DND-41 (cell line): ENCODE data around the gene CLSTN2.

ENCODE experiments used
- ATAC-seq: fragments of 200-7000 bp; cut with Tn5 transposase; 3 replicates; pipeline ENCODE4 v1.9.1; 2021; ENCODE audit warnings: low read depth; ENCODE audit not compliant: insufficient read depth
- DNase-seq: peaks from one replicate; pipeline ENCODE4 v3.0.0-alpha.2; 2020
- H2AFZ ChIP-seq: 2 replicates; pipeline ENCODE4 v1.6.0; 2012; ENCODE audit warnings: low read depth, low read length
- H3K27ac ChIP-seq: 2 replicates; pipeline ENCODE4 v1.5.1; 2012; ENCODE audit warnings: low read length, inconsistent platforms
- H3K27me3 ChIP-seq: fragments of 200-600 bp; sonication (generic); 2 replicates; pipeline ENCODE4 v1.6.0; 2012; ENCODE audit warnings: low read length, mild to moderate bottlenecking, inconsistent platforms; ENCODE audit not compliant: insufficient read depth, poor library complexity
- H3K36me3 ChIP-seq: 2 replicates; pipeline ENCODE4 v1.5.1; 2012; ENCODE audit warnings: low read length, inconsistent platforms; ENCODE audit not compliant: insufficient read depth
- H3K4me1 ChIP-seq: 2 replicates; pipeline ENCODE4 v1.5.1; 2012; ENCODE audit warnings: mild to moderate bottlenecking, low read length; ENCODE audit not compliant: insufficient read depth
- H3K4me2 ChIP-seq: 2 replicates; pipeline ENCODE4 v1.6.0; 2012; ENCODE audit warnings: mild to moderate bottlenecking, moderate library complexity, low read length, inconsistent platforms; ENCODE audit not compliant: insufficient read depth
- H3K4me3 ChIP-seq, 2 experiments: fragments of 200-600 bp in 1 of 2; shearing (Covaris generic) in 1 of 2; 2 replicates each; pipeline ENCODE4 v1.5.1; 2012 to 2016; ENCODE audit warnings: inconsistent platforms in 2 of 2, low read length in 2 of 2, mild to moderate bottlenecking in 2 of 2, low read depth in 1 of 2, moderate library complexity in 1 of 2
- H3K79me2 ChIP-seq: 2 replicates; pipeline ENCODE4 v1.6.0; 2012; ENCODE audit warnings: low read length, inconsistent platforms; ENCODE audit not compliant: insufficient read depth
- H3K9ac ChIP-seq: 2 replicates; pipeline ENCODE4 v1.6.0; 2012; ENCODE audit warnings: low read depth, mild to moderate bottlenecking, inconsistent platforms, low read length, moderate library complexity
- H3K9me3 ChIP-seq: 2 replicates; pipeline ENCODE4 v1.5.1; 2012; ENCODE audit warnings: low read length, moderate library complexity, mild to moderate bottlenecking, inconsistent platforms; ENCODE audit not compliant: insufficient read depth, severe bottlenecking
- H4K20me1 ChIP-seq: 2 replicates; pipeline ENCODE4 v1.6.0; 2012; ENCODE audit warnings: low read length; ENCODE audit not compliant: insufficient read depth
- EZH2 ChIP-seq: IDR thresholded peaks from 3 replicates; pipeline ENCODE4 v1.6.1; 2012; ENCODE audit warnings: borderline replicate concordance, low read depth, mild to moderate bottlenecking, moderate library complexity, low read length, inconsistent platforms; ENCODE audit not compliant: severe bottlenecking
- TF ChIP-seq, protein P1 (sequence below): IDR thresholded peaks from 2 replicates; pipeline ENCODE4 v1.5.1; 2012; ENCODE audit warnings: borderline replicate concordance, low read length, moderate library complexity, mild to moderate bottlenecking; ENCODE audit not compliant: poor library complexity, severe bottlenecking; ENCODE audit errors: extremely low read depth

CLSTN2 gene

GRCh38 chr3:140268103-140268502 is 333.1 kb downstream of the CLSTN2 start:
- Histone ChIP-seq H3K9me3 (no peaks in the 10 kb centered on the region), H3K4me2 (no peak overlapping the region), H3K79me2 (no peaks in the 10 kb centered on the region), H3K4me3 (no peak overlapping the region), H3K4me1 (no peaks in the 10 kb centered on the region), H3K27ac (no peak overlapping the region), H4K20me1 (no peaks in the 10 kb centered on the region), H2AFZ (no peak overlapping the region), H3K36me3 (no peaks in the 10 kb centered on the region), H3K9ac (no peak overlapping the region), H3K27me3 (no peaks in the 10 kb centered on the region)
- DNase-seq, result no peak
- no peak for ATAC-seq
- TF ChIP-seq, protein P1, sequence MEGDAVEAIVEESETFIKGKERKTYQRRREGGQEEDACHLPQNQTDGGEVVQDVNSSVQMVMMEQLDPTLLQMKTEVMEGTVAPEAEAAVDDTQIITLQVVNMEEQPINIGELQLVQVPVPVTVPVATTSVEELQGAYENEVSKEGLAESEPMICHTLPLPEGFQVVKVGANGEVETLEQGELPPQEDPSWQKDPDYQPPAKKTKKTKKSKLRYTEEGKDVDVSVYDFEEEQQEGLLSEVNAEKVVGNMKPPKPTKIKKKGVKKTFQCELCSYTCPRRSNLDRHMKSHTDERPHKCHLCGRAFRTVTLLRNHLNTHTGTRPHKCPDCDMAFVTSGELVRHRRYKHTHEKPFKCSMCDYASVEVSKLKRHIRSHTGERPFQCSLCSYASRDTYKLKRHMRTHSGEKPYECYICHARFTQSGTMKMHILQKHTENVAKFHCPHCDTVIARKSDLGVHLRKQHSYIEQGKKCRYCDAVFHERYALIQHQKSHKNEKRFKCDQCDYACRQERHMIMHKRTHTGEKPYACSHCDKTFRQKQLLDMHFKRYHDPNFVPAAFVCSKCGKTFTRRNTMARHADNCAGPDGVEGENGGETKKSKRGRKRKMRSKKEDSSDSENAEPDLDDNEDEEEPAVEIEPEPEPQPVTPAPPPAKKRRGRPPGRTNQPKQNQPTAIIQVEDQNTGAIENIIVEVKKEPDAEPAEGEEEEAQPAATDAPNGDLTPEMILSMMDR, result no peak
- no peak for TF ChIP-seq EZH2

GRCh38 chr3:140268610-140269009 is 333.6 kb downstream of the CLSTN2 start:
- Histone ChIP-seq H3K4me2 (no peak overlapping the region), H3K4me1 (no peaks in the 10 kb centered on the region), H3K27me3 (no peaks in the 10 kb centered on the region), H2AFZ (no peak overlapping the region), H3K9ac (no peak overlapping the region), H3K36me3 (no peaks in the 10 kb centered on the region), H4K20me1 (no peaks in the 10 kb centered on the region), H3K79me2 (no peaks in the 10 kb centered on the region), H3K27ac (no peak overlapping the region), H3K4me3 (no peak overlapping the region), H3K9me3 (no peaks in the 10 kb centered on the region)
- TF ChIP-seq, protein P1, result no peak
- TF ChIP-seq EZH2, result no peak
- DNase-seq, result no peak
- no peak for ATAC-seq

- no peaks in the 10 kb centered on the region for H3K79me2 ChIP-seq
- no peak overlapping the region for H2AFZ ChIP-seq
- no peaks in the 10 kb centered on the region for H3K4me1 ChIP-seq
- no peaks in the 10 kb centered on the region for H3K9me3 ChIP-seq
- no peak overlapping the region for H3K27ac ChIP-seq
- TF ChIP-seq EZH2, result no peak
- TF ChIP-seq, protein P1, result no peak
- H4K20me1 ChIP-seq, result no peaks in the 10 kb centered on the region
- no peak overlapping the region for H3K4me2 ChIP-seq
- DNase-seq (no peak), ATAC-seq (no peak)
- no peak overlapping the region for H3K4me3 ChIP-seq
- no peaks in the 10 kb centered on the region for H3K36me3 ChIP-seq
- peaks cover 3% of the 10 kb centered on the region for H3K27me3 ChIP-seq
- H3K9ac ChIP-seq, result no peak overlapping the region
Measured at GRCh38 chr3:140270329-140270728, 335.3 kb downstream of the CLSTN2 start.
